T-cell (primary cell): Measurements from ENCODE around the gene WDR35. TPM values are rescaled to one million over a fixed set of nuclear protein-coding genes. Genes with fewer than 3 reads are reported as not detected.

Source experiments
- ATAC-seq, 4 experiments: fragments of 200-7000 bp in 3 of 4; fragments of 150-1000 bp in 1 of 4; cut with Tn5 transposase; replicated peaks in 1 of 4; 1 replicate in 3 of 4; 2 replicates in 1 of 4; pipeline ENCODE4 v1.10.0; 2021; ENCODE audit warnings: moderate library complexity in 3 of 4, mild to moderate bottlenecking in 2 of 4, moderate number of reproducible peaks in 1 of 4
- CTCF ChIA-PET, 2 donors: fragments of 300-600 bp; sonication (Branson Sonifier 250); formaldehyde crosslinking; loops; one replicate each; lab custom pipeline; 2022; ENCODE audit warnings: antibody characterized with exemption in 2 of 2; lab: Charles Lee
- POLR2A ChIA-PET, 2 donors: fragments of 300-600 bp; sonication (Branson Sonifier 250); formaldehyde crosslinking; loops; one replicate each; lab custom pipeline; 2022; ENCODE audit warnings: antibody characterized with exemption in 2 of 2; lab: Charles Lee
- DNase-seq, 35 experiments: peaks; one replicate each; pipeline versions ENCODE4 v3.0.0 to v3.0.0-alpha.2; 2013 to 2023
- H3K27ac ChIP-seq: one replicate; pipeline ENCODE4 v1.5.1; 2013; ENCODE audit warnings: low read length
- H3K27me3 ChIP-seq, 2 experiments: replicated peaks in 1 of 2; 1 replicate in 1 of 2; 2 replicates in 1 of 2; pipeline versions ENCODE4 v1.6.1 to v1.7.0; 2013; ENCODE audit warnings: low read length in 1 of 2, mixed read lengths in 1 of 2; ENCODE audit not compliant: control insufficient read depth in 2 of 2, insufficient read depth in 2 of 2; ENCODE audit errors: extremely low read depth in 1 of 2
- H3K36me3 ChIP-seq, 2 donors: 1 replicate in 1 of 2; 2 replicates in 1 of 2; pipeline versions ENCODE4 v1.6.1 to v1.7.0; 2013; ENCODE audit warnings: low read length in 1 of 2; ENCODE audit not compliant: control insufficient read depth in 2 of 2, insufficient read depth in 1 of 2; ENCODE audit errors: extremely low read depth in 1 of 2
- H3K4me1 ChIP-seq, 2 experiments: 1 replicate in 1 of 2; 2 replicates in 1 of 2; pipeline versions ENCODE4 v1.6.1 to v1.7.0; 2013; ENCODE audit warnings: low read length in 2 of 2, mixed read lengths in 1 of 2; ENCODE audit not compliant: insufficient read depth in 2 of 2, control insufficient read depth in 1 of 2; ENCODE audit errors: extremely low read depth in 1 of 2
- H3K4me3 ChIP-seq, 2 donors: 1 replicate in 1 of 2; 2 replicates in 1 of 2; pipeline versions ENCODE4 v1.5.1 to v1.7.0; 2013; ENCODE audit warnings: mild to moderate bottlenecking in 2 of 2, low read length in 1 of 2, moderate library complexity in 1 of 2; ENCODE audit not compliant: control insufficient read depth in 1 of 2; ENCODE audit errors: extremely low read depth in 1 of 2
- H3K9me3 ChIP-seq: 2 replicates; pipeline ENCODE4 v1.7.0; 2013
- H3K27ac Mint-ChIP-seq, 2 donors: one replicate each; pipeline ENCODE4 v1.8.0; 2020 to 2021; ENCODE audit warnings: mild to moderate bottlenecking in 2 of 2, mixed read lengths in 2 of 2
- H3K27me3 Mint-ChIP-seq, 2 donors: one replicate each; pipeline ENCODE4 v1.8.0; 2021 to 2022; ENCODE audit warnings: mixed read lengths in 2 of 2
- H3K36me3 Mint-ChIP-seq: one replicate; pipeline ENCODE4 v1.8.0; 2021; ENCODE audit warnings: mixed read lengths
- H3K4me1 Mint-ChIP-seq, 3 donors: one replicate each; pipeline ENCODE4 v1.8.0; 2020 to 2022; ENCODE audit warnings: mixed read lengths in 3 of 3, mild to moderate bottlenecking in 1 of 3
- H3K4me3 Mint-ChIP-seq, 3 donors: one replicate each; pipeline ENCODE4 v1.8.0; 2020 to 2022; ENCODE audit warnings: mild to moderate bottlenecking in 3 of 3, mixed read lengths in 3 of 3, moderate library complexity in 3 of 3
- H3K9me3 Mint-ChIP-seq, 3 donors: one replicate each; pipeline ENCODE4 v1.8.0; 2020 to 2022; ENCODE audit warnings: mixed read lengths in 3 of 3
- WGBS: methylation state at CpG from one replicate; pipeline ENCODE4 v1.1.5; 2013; ENCODE audit warnings: missing lambda C conversion rate; ENCODE audit not compliant: insufficient coverage; 5-methylcytosine and 5-hydroxymethylcytosine counted together
- total RNA-seq, 35 experiments: library from RNA in 6 of 35; stranded (reverse) in 6 of 35; fragments of 120-200 nt in 1 of 35; gene quantifications; one replicate each; pipeline versions ENCODE4 v1.2.1 to v1.2.4 and lab custom pipeline; 2013 to 2026

WDR35 gene
- total RNA-seq, 5 donors from 2014 or later (not counting 1 experiment from before 2014, with no cell fraction given): 3.7 to 5.7 (median 4.9) TPM

DNA sequence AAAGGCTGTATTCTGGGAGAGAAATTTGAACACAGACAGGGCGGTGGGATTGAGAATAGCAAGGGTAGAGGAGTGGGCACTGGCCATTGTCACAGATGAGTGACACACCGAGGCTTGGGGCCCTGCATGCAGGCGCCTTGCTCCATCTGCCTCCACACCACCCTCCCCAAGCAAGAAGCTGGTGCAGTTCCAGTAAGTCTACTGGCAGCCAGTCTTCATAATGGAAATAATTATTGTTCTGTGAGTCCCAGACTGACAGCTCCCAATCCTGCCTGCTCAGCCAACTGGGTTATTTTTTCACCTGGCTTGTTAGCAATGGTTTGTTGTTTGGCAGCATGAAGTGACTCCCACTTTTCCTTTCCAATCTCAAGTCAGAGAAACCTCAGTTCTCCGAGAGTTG lies 101.1 kb downstream of the WDR35 start:
- Mint-ChIP-seq H3K27ac (no peak overlapping the region), H3K27me3 (no peaks in the 10 kb centered on the region), H3K36me3 (peaks cover 16% of the 10 kb centered on the region), H3K9me3 (no peaks in the 10 kb centered on the region), H3K4me3 (no peak overlapping the region), H3K4me1 (peaks cover 14 to 20% (median 19%) of the 10 kb centered on the region in 3 donors)
- Histone ChIP-seq H3K27ac (no peak overlapping the region), H3K27me3 (no peaks in the 10 kb centered on the region), H3K36me3 (no peaks in the 10 kb centered on the region), H3K4me3 (no peak overlapping the region), H3K4me1 (no peaks in the 10 kb centered on the region), H3K9me3 (no peaks in the 10 kb centered on the region)
- DNase-seq (no peak), ATAC-seq (no peak)
- no CpG with 5 or more reads among the region's 4 CpGs for WGBS
- ChIA-PET CTCF (interaction anchor here in 1 of 2 donors (1.0 kb wide), 1 partner anchor 88 kb away, joined by 3 read pairs; no protein-coding TSS in a partner anchor), POLR2A (no interaction called here)

DNA sequence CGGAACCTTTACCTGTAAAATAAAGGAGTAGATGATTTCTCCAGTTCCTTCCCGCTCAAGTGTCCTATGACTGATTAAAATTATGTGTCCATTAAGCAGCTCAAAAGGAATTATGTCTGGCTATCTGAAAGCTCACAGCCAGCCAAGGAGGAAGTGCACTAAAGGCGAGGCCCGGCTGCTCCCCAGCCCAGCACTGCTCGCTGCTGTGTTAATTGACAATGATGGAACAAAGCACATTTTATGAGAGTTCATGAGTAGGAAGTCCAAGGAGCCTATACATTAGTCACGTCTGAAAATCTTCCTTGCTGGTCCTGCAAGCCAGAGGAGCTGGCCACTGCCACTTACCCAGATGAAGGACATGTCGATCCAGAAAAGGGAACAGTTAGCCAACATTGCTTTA lies 102.4 kb downstream of the WDR35 start:
- POLR2A ChIA-PET: no interaction called here
- no peak for DNase-seq
- Mint-ChIP-seq H3K27ac (no peak overlapping the region), H3K4me3 (no peak overlapping the region), H3K27me3 (no peaks in the 10 kb centered on the region), H3K9me3 (no peaks in the 10 kb centered on the region), H3K36me3 (peaks cover 12% of the 10 kb centered on the region), H3K4me1 (peaks cover 7 to 14% (median 11%) of the 10 kb centered on the region in 3 donors)
- no peaks in the 10 kb centered on the region for H3K27me3 ChIP-seq
- no peak overlapping the region for H3K27ac ChIP-seq
- H3K9me3 ChIP-seq: no peaks in the 10 kb centered on the region
- no peaks in the 10 kb centered on the region for H3K36me3 ChIP-seq
- H3K4me1 ChIP-seq: no peaks in the 10 kb centered on the region
- CTCF ChIA-PET: no interaction called here
- 92% methylated on average over 5 of the region's 7 CpGs for WGBS
- no peak overlapping the region for H3K4me3 ChIP-seq
- no peak for ATAC-seq

DNA sequence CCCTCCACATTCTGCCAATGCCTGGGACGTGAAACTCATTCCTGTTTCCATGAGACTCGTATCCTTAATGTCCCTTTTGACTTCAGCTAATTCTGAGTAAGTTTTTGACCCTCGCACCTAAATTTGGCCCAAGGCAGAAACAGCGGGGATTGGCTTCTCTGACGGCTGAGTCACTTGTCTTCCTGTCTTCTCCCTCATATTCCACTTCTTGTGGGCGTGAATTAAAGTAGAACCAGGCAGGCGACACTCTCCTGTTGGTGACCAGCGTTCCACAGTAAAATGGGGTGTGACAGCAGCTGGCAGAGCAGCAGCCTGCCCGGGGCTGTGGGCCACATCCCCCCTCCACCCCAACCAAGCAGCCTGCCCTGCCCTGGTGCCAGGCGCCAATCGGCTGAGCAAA lies 103.6 kb downstream of the WDR35 start:
- Histone ChIP-seq H3K4me1 (no peaks in the 10 kb centered on the region), H3K27ac (no peak overlapping the region), H3K27me3 (no peaks in the 10 kb centered on the region), H3K36me3 (no peaks in the 10 kb centered on the region), H3K9me3 (no peaks in the 10 kb centered on the region), H3K4me3 (no peak overlapping the region)
- H3K36me3 Mint-ChIP-seq: peaks cover 8% of the 10 kb centered on the region
- ChIA-PET CTCF (interaction anchor here in 1 of 2 donors (1.2 kb wide), 1 partner anchor 11 kb away, joined by 3 read pairs; no protein-coding TSS in a partner anchor), POLR2A (no interaction called here)
- 88% methylated on average over 5 of the region's 11 CpGs for WGBS
- H3K27me3 Mint-ChIP-seq: no peaks in the 10 kb centered on the region
- no peak for ATAC-seq
- no peak for DNase-seq
- H3K27ac Mint-ChIP-seq: no peak overlapping the region
- peaks cover 0 to 7% (median 4%) of the 10 kb centered on the region in 3 donors for H3K4me1 Mint-ChIP-seq
- no peak overlapping the region for H3K4me3 Mint-ChIP-seq
- no peaks in the 10 kb centered on the region for H3K9me3 Mint-ChIP-seq

DNA sequence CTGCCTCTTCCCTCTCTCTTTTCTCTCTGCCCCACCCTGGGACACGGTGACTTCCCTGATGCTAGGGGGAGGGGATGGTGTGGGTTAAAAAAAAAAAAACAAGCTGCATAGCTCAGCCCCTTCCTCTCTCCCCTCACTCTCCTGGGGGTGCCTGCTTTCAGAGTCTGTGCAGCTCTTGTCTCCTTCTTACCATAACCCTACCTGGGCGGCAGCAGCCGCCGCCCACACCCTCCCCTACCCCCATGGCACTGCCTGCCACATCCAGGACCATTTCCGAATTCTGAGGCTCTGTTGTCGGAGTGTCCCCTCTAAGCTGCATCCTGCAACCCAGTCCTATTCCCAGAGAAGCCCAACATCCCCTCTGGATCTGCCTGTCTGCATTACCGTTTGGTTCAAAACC lies 104.1 kb downstream of the WDR35 start:
- POLR2A ChIA-PET: no interaction called here
- Histone ChIP-seq H3K9me3 (no peaks in the 10 kb centered on the region), H3K4me3 (no peak overlapping the region), H3K27ac (no peak overlapping the region), H3K36me3 (no peaks in the 10 kb centered on the region), H3K4me1 (no peaks in the 10 kb centered on the region), H3K27me3 (no peaks in the 10 kb centered on the region)
- Mint-ChIP-seq H3K27ac (no peak overlapping the region), H3K4me3 (no peak overlapping the region), H3K4me1 (peaks cover 0 to 7% (median 4%) of the 10 kb centered on the region in 3 donors), H3K27me3 (no peaks in the 10 kb centered on the region), H3K9me3 (no peaks in the 10 kb centered on the region), H3K36me3 (peaks cover 11% of the 10 kb centered on the region)
- no peak for ATAC-seq
- 100% methylated on average over 1 of the region's 7 CpGs for WGBS
- CTCF ChIA-PET: interaction anchor here (0.7 to 1.2 kb wide), 2 partner anchors 9 to 12 kb away, joined by 3 to 5 read pairs; no protein-coding TSS in a partner anchor
- DNase-seq: no peak

DNA sequence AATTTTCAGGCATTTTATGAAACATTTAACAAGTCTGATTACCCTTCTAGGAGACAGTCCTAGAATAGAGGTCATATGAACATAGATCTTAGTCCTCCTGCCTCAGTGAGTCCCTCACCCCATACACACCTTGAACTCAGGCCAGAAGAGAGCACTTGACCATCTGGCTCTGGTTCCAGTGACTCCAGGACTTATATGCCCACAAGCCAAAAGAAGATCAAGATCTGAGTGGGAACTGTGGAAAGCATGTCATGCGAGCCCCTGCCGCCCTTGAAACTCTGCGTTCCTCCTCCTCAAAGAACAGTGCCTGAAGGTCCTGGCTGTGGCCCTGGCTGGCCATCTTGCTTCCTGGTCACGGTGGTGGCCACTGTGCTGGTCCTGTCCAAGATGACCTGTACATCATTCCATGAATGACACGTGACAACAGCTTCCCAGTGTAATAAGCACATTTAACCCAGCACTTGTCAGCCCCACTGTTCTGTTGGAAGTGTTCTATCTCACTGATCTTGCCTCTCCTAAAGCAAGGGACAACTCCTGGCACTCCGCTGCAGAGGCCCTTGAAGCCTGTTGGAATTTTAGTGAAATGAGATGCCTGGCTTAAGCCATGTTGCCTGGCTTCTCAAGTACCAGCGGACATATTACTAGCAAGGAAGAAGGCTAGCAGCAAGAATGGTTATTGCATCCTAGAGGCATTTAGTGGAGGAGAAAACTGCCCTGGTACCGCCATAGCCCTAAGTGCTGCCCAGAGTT lies 105.8 kb downstream of the WDR35 start:
- Histone ChIP-seq H3K9me3 (no peaks in the 10 kb centered on the region), H3K36me3 (no peaks in the 10 kb centered on the region), H3K4me1 (no peaks in the 10 kb centered on the region), H3K27ac (no peak overlapping the region), H3K27me3 (no peaks in the 10 kb centered on the region), H3K4me3 (no peak overlapping the region)
- no peak for DNase-seq
- ATAC-seq: no peak
- Mint-ChIP-seq H3K4me3 (no peak overlapping the region), H3K27me3 (no peaks in the 10 kb centered on the region), H3K36me3 (peaks cover 12% of the 10 kb centered on the region), H3K27ac (no peak overlapping the region), H3K9me3 (no peaks in the 10 kb centered on the region), H3K4me1 (no peaks in the 10 kb centered on the region)
- POLR2A ChIA-PET: no interaction called here
- CTCF ChIA-PET: interaction anchor here in 1 of 2 donors (0.5 kb wide), 1 partner anchor 626 kb away, joined by 3 read pairs; no protein-coding TSS in a partner anchor
- 87% methylated on average over 6 of the region's 8 CpGs for WGBS

DNA sequence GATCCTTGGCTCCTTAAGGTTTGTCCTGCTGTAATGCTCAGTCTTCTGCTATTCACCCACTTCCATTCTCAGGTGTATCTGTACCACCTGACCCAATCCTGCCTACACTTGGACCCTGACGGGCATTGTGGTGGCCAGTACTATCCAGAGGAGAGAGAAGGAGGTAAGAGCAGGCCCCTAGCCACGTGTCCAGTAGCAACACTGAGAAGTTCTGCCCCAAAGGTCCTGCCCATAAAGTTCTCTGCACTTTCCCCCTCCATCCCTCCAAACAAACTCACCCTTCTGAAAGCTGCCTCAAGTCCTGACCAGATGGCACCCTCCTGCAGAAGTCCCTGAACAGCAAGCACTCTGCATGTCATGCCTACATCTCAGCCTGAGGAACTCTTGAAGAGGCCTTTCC lies 106.4 kb downstream of the WDR35 start:
- Mint-ChIP-seq H3K4me1 (no peaks in the 10 kb centered on the region), H3K4me3 (no peak overlapping the region), H3K27ac (no peak overlapping the region), H3K36me3 (peaks cover 16% of the 10 kb centered on the region), H3K27me3 (no peaks in the 10 kb centered on the region), H3K9me3 (no peaks in the 10 kb centered on the region)
- DNase-seq (no peak), ATAC-seq (no peak)
- Histone ChIP-seq H3K27ac (no peak overlapping the region), H3K4me3 (no peak overlapping the region), H3K27me3 (no peaks in the 10 kb centered on the region), H3K4me1 (no peaks in the 10 kb centered on the region), H3K9me3 (no peaks in the 10 kb centered on the region), H3K36me3 (peaks cover 0 to 3% of the 10 kb centered on the region in 2 donors)
- CTCF ChIA-PET: no interaction called here
- no CpG with 5 or more reads among the region's 2 CpGs for WGBS
- POLR2A ChIA-PET: no interaction called here
